Measurements from ENCODE around the gene SIN3A. TPM values are rescaled to one million over a fixed set of nuclear protein-coding genes. Genes with fewer than 3 reads are reported as not detected.

The SIN3A gene
- total RNA-seq, 1 donor from 2014 or later: 69.0 TPM

- Histone ChIP-seq H3K4me2 (no peak overlapping the region), H3K36me3 (no peaks in the 10 kb centered on the region), H3K27ac (no peak overlapping the region), H4K20me1 (ENCODE audit: low read depth) (no peaks in the 10 kb centered on the region), H3F3A (ENCODE audit: low read depth) (peaks cover 16% of the 10 kb centered on the region), H3K9me3 (ENCODE audit: low read depth) (no peaks in the 10 kb centered on the region), H3K4me3 (no peak overlapping the region), H2AFZ (replicated peaks) (no peak overlapping the region), H3K27me3 (peaks cover 24% of the 10 kb centered on the region), H3K79me2 (ENCODE audit: low read depth) (peaks cover 2% of the 10 kb centered on the region), H3K4me1 (no peaks in the 10 kb centered on the region), H3K9ac (no peak overlapping the region)
- DNase-seq (ENCODE audit: low spot score): no peak
- H3K4me3 Mint-ChIP-seq: no peak overlapping the region
- no peak overlapping the region for H3K27ac Mint-ChIP-seq
- TF ChIP-seq, protein P1, sequence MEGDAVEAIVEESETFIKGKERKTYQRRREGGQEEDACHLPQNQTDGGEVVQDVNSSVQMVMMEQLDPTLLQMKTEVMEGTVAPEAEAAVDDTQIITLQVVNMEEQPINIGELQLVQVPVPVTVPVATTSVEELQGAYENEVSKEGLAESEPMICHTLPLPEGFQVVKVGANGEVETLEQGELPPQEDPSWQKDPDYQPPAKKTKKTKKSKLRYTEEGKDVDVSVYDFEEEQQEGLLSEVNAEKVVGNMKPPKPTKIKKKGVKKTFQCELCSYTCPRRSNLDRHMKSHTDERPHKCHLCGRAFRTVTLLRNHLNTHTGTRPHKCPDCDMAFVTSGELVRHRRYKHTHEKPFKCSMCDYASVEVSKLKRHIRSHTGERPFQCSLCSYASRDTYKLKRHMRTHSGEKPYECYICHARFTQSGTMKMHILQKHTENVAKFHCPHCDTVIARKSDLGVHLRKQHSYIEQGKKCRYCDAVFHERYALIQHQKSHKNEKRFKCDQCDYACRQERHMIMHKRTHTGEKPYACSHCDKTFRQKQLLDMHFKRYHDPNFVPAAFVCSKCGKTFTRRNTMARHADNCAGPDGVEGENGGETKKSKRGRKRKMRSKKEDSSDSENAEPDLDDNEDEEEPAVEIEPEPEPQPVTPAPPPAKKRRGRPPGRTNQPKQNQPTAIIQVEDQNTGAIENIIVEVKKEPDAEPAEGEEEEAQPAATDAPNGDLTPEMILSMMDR (IDR thresholded peaks at IDR 0.05): no peak
- no peak for TF ChIP-seq EZH2 (IDR thresholded peaks at IDR 0.05)
- TF ChIP-seq EZH2phosphoT487 (IDR thresholded peaks at IDR 0.05): no peak
- peaks cover 12% of the 10 kb centered on the region for H3K27me3 Mint-ChIP-seq (ENCODE audit: insufficient read depth, low read depth)
- H3K4me1 Mint-ChIP-seq: no peaks in the 10 kb centered on the region
- H3K36me3 Mint-ChIP-seq: peaks cover 4% of the 10 kb centered on the region
- H3K9me3 Mint-ChIP-seq: no peaks in the 10 kb centered on the region
These were observed 109.3 kb downstream of the SIN3A start for GRCh38 chr15:75342221-75342620.

- no peak overlapping the region for H3K9ac ChIP-seq
- H2AFZ ChIP-seq (replicated peaks): no peak overlapping the region
- no peak overlapping the region for H3K4me3 ChIP-seq
- no peaks in the 10 kb centered on the region for H4K20me1 ChIP-seq (ENCODE audit: low read depth)
- H3K36me3 Mint-ChIP-seq: peaks cover 4% of the 10 kb centered on the region
- H3K9me3 Mint-ChIP-seq: peaks cover 2% of the 10 kb centered on the region
- H3K4me1 ChIP-seq: peaks cover 3% of the 10 kb centered on the region
- peaks cover 17% of the 10 kb centered on the region for H3K4me1 Mint-ChIP-seq
- H3K27me3 ChIP-seq: no peaks in the 10 kb centered on the region
- H3K9me3 ChIP-seq (ENCODE audit: low read depth): no peaks in the 10 kb centered on the region
- no peak overlapping the region for H3K27ac Mint-ChIP-seq
- peaks cover 13% of the 10 kb centered on the region for H3K27me3 Mint-ChIP-seq (ENCODE audit: insufficient read depth, low read depth)
- H3K79me2 ChIP-seq (ENCODE audit: low read depth): peaks cover 14% of the 10 kb centered on the region
- peak overlapping the region; percentile 64 for H3K4me3 Mint-ChIP-seq
- no peak overlapping the region for H3K27ac ChIP-seq
- H3F3A ChIP-seq (ENCODE audit: low read depth): peaks cover 10% of the 10 kb centered on the region
- H3K4me2 ChIP-seq: no peak overlapping the region
- H3K36me3 ChIP-seq: no peaks in the 10 kb centered on the region
- TF ChIP-seq, protein P1 (IDR thresholded peaks at IDR 0.05): no peak
- TF ChIP-seq EZH2phosphoT487 (IDR thresholded peaks at IDR 0.05) (no peak), EZH2 (IDR thresholded peaks at IDR 0.05) (no peak)
- DNase-seq (ENCODE audit: low spot score): no peak
These were observed 111.8 kb downstream of the SIN3A start for GRCh38 chr15:75339531-75340240.

DNA sequence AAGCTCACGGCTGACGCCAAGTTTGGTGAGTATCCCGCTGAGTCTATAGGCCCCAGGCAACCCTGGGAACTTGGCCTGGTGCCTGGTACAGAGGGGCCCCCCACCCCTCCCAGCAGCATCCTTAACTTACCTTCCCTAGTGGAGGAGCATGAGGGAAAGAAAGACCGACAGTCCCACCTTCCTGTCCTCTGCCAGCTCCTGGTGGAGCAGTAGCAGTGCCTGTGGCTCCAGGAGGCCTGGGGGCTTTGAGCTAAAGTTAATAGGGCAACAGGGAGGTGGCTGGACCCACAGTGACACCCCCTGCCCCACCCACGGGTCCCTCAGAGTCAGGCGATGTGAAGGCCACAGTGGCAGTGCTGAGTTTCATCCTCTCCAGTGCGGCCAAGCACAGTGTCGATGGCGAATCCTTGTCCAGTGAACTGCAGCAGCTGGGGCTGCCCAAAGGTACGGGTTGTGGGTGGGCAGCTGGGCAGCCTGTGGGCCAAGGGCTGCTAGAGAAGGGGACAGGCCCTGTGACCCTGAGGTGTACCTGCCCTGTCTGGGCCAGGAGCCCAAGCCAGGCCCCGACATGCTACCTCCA is 112.7 kb downstream of the SIN3A start:
- Histone ChIP-seq H3K27me3 (no peaks in the 10 kb centered on the region), H3K4me1 (peaks cover 3% of the 10 kb centered on the region), H2AFZ (replicated peaks) (no peak overlapping the region), H3K4me3 (no peak overlapping the region), H3K9ac (no peak overlapping the region), H3K79me2 (ENCODE audit: low read depth) (peaks cover 14% of the 10 kb centered on the region), H3K36me3 (no peaks in the 10 kb centered on the region), H3K4me2 (no peak overlapping the region), H4K20me1 (ENCODE audit: low read depth) (no peaks in the 10 kb centered on the region), H3F3A (ENCODE audit: low read depth) (peaks cover 10% of the 10 kb centered on the region), H3K9me3 (ENCODE audit: low read depth) (no peaks in the 10 kb centered on the region), H3K27ac (no peak overlapping the region)
- DNase-seq (ENCODE audit: low spot score): no peak
- Mint-ChIP-seq H3K9me3 (peaks cover 2% of the 10 kb centered on the region), H3K4me3 (no peak overlapping the region), H3K27me3 (ENCODE audit: insufficient read depth, low read depth) (peaks cover 15% of the 10 kb centered on the region), H3K36me3 (peaks cover 4% of the 10 kb centered on the region), H3K27ac (no peak overlapping the region), H3K4me1 (peaks cover 17% of the 10 kb centered on the region)
- no peak for TF ChIP-seq EZH2 (IDR thresholded peaks at IDR 0.05)
